ENCODE data around the gene IFI35.
"Not testable (repeated sequence)": the region's sequence is repeated elsewhere in the genome, so short reads cannot be mapped to it uniquely, and the experiment has no call there.

The IFI35 gene

DNA sequence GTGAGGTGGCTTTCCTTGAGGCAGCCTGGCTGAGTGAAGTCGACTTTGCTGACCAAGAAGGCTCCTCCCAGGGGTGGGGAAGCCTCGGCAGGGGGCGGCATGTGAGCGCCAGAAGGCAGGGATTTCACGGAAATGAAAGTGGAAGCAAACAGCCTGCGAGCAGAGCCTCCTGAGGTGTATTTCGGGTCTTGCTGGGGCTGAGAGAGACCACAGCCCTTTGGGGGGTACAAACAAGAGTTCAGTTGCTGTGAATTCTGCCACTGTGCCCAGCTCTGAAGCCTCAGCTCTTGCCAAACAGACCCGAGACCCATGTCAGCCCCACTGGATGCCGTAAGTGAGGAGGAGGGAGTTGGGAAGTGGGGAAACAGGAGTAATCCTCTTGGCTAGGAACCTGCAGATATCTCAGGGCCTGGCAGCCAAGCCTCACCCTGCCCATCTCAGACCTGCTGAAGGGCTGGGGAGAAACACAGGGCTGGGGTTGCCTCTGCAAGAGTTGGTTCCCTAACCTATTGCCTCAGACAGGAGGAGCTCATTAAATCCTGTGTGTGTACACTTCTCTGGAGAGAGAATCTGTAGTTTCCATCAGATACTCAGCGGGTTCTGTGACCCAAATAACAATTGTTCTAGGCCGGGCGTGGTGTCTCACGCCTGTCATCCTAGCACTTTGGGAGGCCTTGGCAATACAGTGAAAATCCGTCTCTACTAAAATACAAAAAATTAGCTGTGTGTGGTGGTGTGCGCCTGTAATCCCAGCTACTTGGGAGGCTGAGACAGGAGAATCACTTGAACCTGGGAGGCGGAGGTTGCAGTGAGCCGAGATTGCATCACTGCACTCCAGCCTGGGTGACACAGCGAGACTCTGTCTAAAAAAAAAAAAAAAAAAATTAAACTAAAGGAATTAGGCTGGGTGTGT is at the start of gene IFI35:
Gene IFI35, plus strand, starts transcription at position 146 of the 913 bp plus-strand sequence. Its CDS starts 164 bp downstream, at position 310.
- peak; percentile 60 for DNase-seq

DNA sequence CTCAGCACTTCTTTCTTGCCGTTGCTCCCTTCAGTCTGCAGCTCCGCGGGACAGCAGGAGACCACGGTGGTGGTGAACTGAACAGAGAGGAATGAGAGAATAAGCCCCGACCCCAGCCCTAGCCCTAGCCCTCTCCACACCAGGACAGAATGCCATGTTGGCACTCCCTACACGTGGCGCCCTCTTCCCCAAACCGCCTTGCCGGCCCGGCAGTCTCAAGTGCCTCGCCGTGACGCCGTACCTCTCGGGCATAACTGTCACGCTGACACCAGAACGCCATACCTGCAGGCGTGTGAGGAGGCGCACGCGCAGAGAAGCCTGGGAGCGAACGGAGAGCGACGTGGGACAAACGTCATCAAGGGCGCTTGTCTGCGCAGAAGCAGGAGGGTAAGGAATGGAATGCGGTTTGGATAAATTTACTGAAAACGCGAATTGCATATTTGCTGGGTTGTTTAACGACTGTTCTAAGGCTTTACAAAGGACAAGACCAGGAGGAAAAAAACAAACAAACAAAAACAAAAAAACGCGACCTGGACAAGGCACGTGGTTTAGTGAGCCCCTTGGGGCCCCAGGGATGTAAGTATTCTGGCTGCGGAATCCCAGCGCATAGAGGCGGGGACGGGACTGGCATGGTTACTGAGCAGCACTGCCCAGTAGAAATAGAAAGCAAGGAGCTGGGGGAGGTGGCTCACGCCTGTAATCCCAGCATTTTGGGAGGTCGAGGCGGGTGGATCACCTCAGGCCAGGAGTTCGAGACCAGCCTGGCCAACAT is 42.2 kb upstream of the IFI35 start, which contains the start of gene AARSD1:
Gene AARSD1, minus strand, starts transcription at position 294 of the 772 bp plus-strand sequence. Its CDS starts 14 bp downstream, at position 280.
- DNase-seq = peak; percentile 85

DNA sequence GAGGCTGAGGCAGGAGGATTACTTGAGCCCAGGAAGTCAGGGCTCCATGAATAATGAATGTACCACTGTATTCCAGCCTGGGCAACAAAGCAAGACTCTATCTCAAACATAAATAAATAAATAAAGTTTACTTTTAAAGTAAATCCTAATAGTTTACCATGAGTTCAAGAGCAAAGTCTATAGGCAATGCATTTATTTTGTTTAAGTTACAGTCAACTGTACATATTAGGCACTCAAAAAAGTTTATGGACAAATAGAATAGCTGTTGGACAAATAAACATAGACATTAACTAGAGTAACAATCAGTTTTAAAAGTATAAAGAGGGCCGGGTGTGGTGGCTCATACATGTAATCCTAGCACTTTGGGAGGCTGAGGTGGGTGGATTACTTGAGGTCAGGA is 38.7 kb upstream of the IFI35 start:
- no peak for DNase-seq

GRCh38 chr17:42969001-42969581 is 37.5 kb upstream of the IFI35 start:
- DNase-seq = peak; percentile 35

- DNase-seq = no peak
Observed at GRCh38 chr17:42971589-42971988, 35.0 kb upstream of the IFI35 start.

GRCh38 chr17:42973323-42973722 is 33.3 kb upstream of the IFI35 start:
- not testable (repeated sequence) for DNase-seq

GRCh38 chr17:42975265-42975664 is 31.3 kb upstream of the IFI35 start:
- no peak for DNase-seq

DNA sequence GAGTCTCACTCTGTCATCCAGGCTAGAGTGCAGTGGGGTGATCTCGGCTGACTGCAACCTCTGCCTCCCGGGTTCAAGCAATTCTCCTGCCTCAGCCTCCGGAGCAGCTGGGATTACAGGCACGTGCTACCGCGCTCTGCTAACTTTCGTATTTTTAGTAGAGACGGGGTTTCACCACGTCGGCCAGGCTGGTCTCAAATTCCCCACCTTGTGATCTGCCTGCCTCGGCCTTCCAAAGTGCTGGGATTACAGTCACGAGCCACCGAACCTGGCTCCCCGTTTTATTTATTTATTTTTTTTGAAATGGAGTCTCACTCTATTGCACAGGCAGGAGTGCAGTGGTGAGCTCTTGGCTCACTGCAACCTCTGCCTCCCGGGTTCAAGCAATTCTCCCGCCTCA is 30.9 kb upstream of the IFI35 start:
- not testable (repeated sequence) for DNase-seq

DNA sequence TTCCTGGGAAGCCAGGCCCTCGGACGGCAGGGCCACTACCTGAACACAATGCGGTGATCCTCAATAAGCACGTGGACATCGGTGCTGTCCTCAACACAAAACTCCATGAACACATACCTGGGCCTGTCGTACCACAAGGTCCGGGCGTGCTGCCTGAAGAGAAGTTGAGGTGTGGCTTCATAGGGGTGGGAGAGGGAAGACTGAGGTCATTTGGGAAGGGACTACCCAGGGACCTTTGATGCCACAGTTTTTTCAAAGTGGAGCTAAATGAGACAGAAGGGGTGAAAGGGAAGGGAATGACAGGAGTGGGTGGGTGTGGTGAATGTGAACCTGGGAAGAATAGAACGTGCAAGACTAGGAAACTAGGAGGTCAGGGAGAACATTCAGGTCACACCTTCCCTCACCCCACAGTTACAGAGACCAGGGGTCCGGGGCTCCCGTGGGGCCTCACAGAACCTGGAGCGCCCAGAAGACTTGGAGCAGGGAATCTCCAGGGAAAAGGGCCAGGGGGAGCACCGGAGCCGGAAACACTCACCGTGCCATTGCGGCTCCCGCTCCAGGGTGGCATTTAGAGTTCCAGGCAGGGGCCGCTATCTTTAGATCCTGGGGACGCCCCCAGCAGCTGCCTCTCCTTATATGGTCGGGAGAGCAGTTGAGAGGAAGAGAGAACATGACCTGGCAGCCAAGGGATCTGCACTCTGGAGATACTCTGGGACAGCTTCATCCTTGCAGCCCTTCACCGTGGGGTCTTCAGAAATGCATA is 26.9 kb upstream of the IFI35 start, which contains the start of gene PTGES3L:
Gene PTGES3L, minus strand, starts transcription at position 570 of the 763 bp plus-strand sequence. Its CDS starts 27 bp downstream, at position 543.
- no peak for DNase-seq

DNA sequence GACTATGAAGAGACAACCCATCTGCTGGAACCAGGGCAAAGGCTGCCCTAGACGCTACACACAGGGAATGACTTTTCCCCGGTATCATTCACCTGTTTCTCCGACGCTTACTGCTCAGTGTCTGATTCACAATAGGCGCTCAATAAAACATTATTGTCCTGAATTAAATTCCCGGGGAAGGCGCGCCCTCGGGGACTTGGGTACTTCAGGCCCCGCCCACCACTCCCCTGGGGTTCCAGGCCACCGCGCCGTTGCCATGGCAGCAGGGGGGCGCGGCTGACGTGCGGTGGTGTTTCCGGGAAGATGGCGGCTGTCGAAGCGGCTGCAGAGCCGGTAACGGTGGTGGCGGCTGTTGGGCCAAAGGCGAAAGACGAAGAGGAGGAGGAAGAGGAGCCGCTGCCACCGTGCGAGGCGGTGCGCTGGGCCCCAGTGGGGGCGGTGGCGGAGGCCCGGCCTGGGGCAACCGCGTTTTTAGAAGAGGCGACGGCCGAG is 26.3 kb upstream of the IFI35 start, which contains the start of gene RUNDC1:
Gene RUNDC1, plus strand, starts transcription at position 292 of the 492 bp plus-strand sequence. Its CDS starts 12 bp downstream, at position 304.
- peak; percentile 77 for DNase-seq

- DNase-seq = peak; percentile 44
Observed at GRCh38 chr17:42980766-42981397, 25.7 kb upstream of the IFI35 start.

GRCh38 chr17:42982266-42982665 is 24.3 kb upstream of the IFI35 start:
- no peak for DNase-seq

DNA sequence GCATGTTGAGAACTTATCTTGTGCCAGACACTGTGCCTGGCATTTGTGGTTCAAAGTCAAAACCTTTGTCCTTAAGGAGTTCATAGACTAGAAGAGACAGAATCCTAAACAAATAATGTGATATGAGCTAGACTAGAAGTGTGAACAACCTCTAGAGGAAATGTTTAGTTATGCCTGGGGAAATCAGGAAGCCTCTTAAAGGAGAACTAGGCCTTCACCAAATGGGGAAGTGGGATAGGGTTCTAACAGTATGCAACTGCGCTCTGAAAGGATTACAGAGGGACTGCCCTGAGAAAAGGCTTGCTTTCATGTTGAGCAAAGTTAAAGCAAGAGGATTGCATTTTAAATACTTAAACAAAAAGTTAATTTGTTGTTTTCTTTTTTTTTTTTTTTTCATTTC is 21.4 kb upstream of the IFI35 start:
- DNase-seq = no peak

- DNase-seq = peak; percentile 22
Observed at GRCh38 chr17:42989141-42989540, 17.4 kb upstream of the IFI35 start.

- peak; percentile 18 for DNase-seq
Observed at GRCh38 chr17:42989726-42990652, 16.6 kb upstream of the IFI35 start.

DNA sequence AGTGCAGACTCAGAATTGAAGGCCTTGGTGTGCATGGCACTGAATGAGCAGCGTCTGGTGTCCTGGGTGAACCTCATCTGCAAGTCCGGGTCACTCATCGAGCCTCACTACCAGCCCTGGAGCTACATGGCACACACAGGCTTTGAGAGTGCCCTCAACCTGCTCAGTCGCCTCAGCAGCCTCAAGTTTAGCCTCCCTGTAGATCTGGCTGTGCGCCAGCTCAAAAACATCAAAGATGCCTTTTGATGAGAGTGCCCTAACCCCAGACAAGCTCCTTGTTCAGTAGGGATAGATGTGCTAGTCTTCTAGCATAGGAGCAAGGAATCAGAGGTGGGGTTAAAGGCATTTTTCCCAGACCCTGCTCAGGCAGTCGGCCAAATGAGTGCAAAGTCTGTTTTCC is 15.1 kb upstream of the IFI35 start:
- DNase-seq = no peak

GRCh38 chr17:42992872-42993271 is 13.7 kb upstream of the IFI35 start:
- no peak for DNase-seq

- not testable (repeated sequence) for DNase-seq
Observed at GRCh38 chr17:42993913-42994312, 12.7 kb upstream of the IFI35 start.

- no peak for DNase-seq
Observed at GRCh38 chr17:42997390-42997983, 9.1 kb upstream of the IFI35 start.
